K562 (cell line): ENCODE measurements around the gene APC. TPM values are rescaled to one million over a fixed set of nuclear protein-coding genes. Genes with fewer than 3 reads are reported as not detected.
A peak's percentile ranks its signal among the peaks of the same experiment; 100 is the strongest.

Source experiments
- HDAC8 ChIP-seq: fragments of 450-650 bp; IDR thresholded peaks from 2 replicates; pipeline ENCODE4 v1.6.1; 2016; ENCODE audit warnings: mild to moderate bottlenecking, missing genetic modification characterization, moderate library complexity, missing compliant biosample characterization
- IFI16 ChIP-seq: fragments of 250-450 bp; sonication (Bioruptor Pico); IDR thresholded peaks from 2 replicates; pipeline ENCODE4 v2.1.2; 2022; ENCODE audit warnings: mild to moderate bottlenecking, inconsistent platforms
- MAX ChIP-seq: sonication (generic); formaldehyde crosslinking; IDR thresholded peaks from 2 replicates; pipeline ENCODE4 v1.9.0; 2022; ENCODE audit warnings: mild to moderate bottlenecking, missing genetic modification reagents
- NFIX ChIP-seq: fragments of 250-450 bp; sonication (Bioruptor Pico); IDR thresholded peaks from 2 replicates; pipeline ENCODE4 v1.4.0; 2020; ENCODE audit warnings: low read depth, mild to moderate bottlenecking, moderate library complexity
- RB1 ChIP-seq: fragments of 450-650 bp; IDR thresholded peaks from 2 replicates; pipeline ENCODE4 v1.6.1; 2017; ENCODE audit warnings: low read depth, mild to moderate bottlenecking
- STAG1 ChIP-seq: sonication (generic); formaldehyde crosslinking; IDR thresholded peaks from 2 replicates; pipeline ENCODE4 v1.5.0; 2020; ENCODE audit warnings: missing genetic modification reagents, borderline replicate concordance
- TOE1 ChIP-seq, 2 experiments: fragments of 450-650 bp in 1 of 2; sonication (generic) in 1 of 2; formaldehyde crosslinking in 1 of 2; IDR thresholded peaks; 2 replicates each; pipeline versions ENCODE4 v1.7.1 to v1.8.0; 2016 to 2022; ENCODE audit warnings: borderline replicate concordance in 2 of 2, mild to moderate bottlenecking in 2 of 2, antibody characterized with exemption in 1 of 2, inconsistent platforms in 1 of 2, low read depth in 1 of 2, missing genetic modification reagents in 1 of 2, moderate library complexity in 1 of 2
- U2AF2 ChIP-seq: fragments of 200-400 bp; formaldehyde crosslinking; optimal IDR thresholded peaks from 2 replicates; pipeline ENCODE3; 2017; ENCODE audit warnings: low read depth, mild to moderate bottlenecking, low read length
- ZBTB11 ChIP-seq, 3 experiments: fragments of 200-800 bp in 1 of 3; fragments of 250-450 bp in 1 of 3; fragments of 450-650 bp in 1 of 3; sonication (Bioruptor Pico) in 1 of 3; sonication (Bioruptor generic) in 1 of 3; formaldehyde crosslinking in 1 of 3; IDR thresholded peaks; 2 replicates each; pipeline versions ENCODE4 v1.6.1 to v1.8.0; 2016 to 2022; ENCODE audit warnings: mild to moderate bottlenecking in 2 of 3, missing genetic modification characterization in 2 of 3, missing compliant biosample characterization in 1 of 3, moderate library complexity in 1 of 3
- ZBTB7A ChIP-seq: IDR thresholded peaks from 2 replicates; pipeline ENCODE4 v1.6.1; 2011; ENCODE audit warnings: low read depth, mild to moderate bottlenecking, low read length, moderate library complexity, borderline replicate concordance; ENCODE audit not compliant: control insufficient read depth
- ZMIZ1 ChIP-seq, 2 experiments: fragments of 150-350 bp in 1 of 2; IDR thresholded peaks; 2 replicates each; pipeline ENCODE4 v1.6.1; 2012 to 2016; ENCODE audit warnings: low read depth in 2 of 2, low read length in 2 of 2, mild to moderate bottlenecking in 1 of 2, moderate library complexity in 1 of 2
- ZNF121 ChIP-seq: sonication (generic); formaldehyde crosslinking; conservative IDR thresholded peaks from 2 replicates; pipeline ENCODE4 v1.8.0; 2022; ENCODE audit warnings: missing genetic modification reagents
- ZNF165 ChIP-seq: fragments of 250-450 bp; sonication (Bioruptor Pico); IDR thresholded peaks from 2 replicates; pipeline ENCODE4 v1.4.0; 2020; ENCODE audit warnings: borderline replicate concordance
- ZNF175 ChIP-seq: fragments of 200-800 bp; sonication (Bioruptor generic); IDR thresholded peaks from 2 replicates; pipeline ENCODE4 v1.6.1; 2016; ENCODE audit warnings: low read depth, mild to moderate bottlenecking, missing genetic modification characterization, missing compliant biosample characterization
- ZNF444 ChIP-seq: fragments of 250-450 bp; sonication (Bioruptor Pico); IDR thresholded peaks from 2 replicates; pipeline ENCODE4 v1.4.0; 2020; ENCODE audit warnings: mild to moderate bottlenecking, moderate library complexity
- ZNF586 ChIP-seq: fragments of 450-650 bp; formaldehyde crosslinking; conservative IDR thresholded peaks from 2 replicates; pipeline ENCODE4 v1.4.0; 2020; ENCODE audit warnings: mild to moderate bottlenecking, moderate library complexity
- ZNF695 ChIP-seq: fragments of 450-650 bp; formaldehyde crosslinking; IDR thresholded peaks from 2 replicates; pipeline ENCODE4 v1.4.0; 2020; ENCODE audit warnings: mild to moderate bottlenecking, moderate library complexity
- ZNF778 ChIP-seq: fragments of 450-650 bp; formaldehyde crosslinking; IDR thresholded peaks from 2 replicates; pipeline ENCODE4 v1.4.0; 2020; ENCODE audit warnings: mild to moderate bottlenecking, moderate library complexity
- polyA plus RNA-seq, 8 experiments: library from polyadenylated mRNA; depleted of rRNA in 4 of 8; stranded (reverse) in 5 of 8; unstranded in 3 of 8; fragments of >200 nt; fragmentation: Nextera tagmentation in 2 of 8; fragmentation: Illumina TruSeq in 1 of 8; extraction: Ambion mirVana in 2 of 8; extraction: Trizol in 1 of 8; gene quantifications; 2 replicates each; pipeline versions ENCODE4 v1.2.1 to v1.2.3, GENCODE V29; 2011 to 2014; ENCODE audit warnings: inconsistent platforms in 1 of 8, missing spikeins in 1 of 8
- total RNA-seq, 7 experiments: library from RNA; depleted of rRNA in 6 of 7; stranded (reverse); fragments of >200 nt in 6 of 7; fragmentation: Illumina TruSeq in 2 of 7; extraction: Trizol in 2 of 7; gene quantifications; 2 replicates each; pipeline versions ENCODE4 v1.2.1 to v1.2.3, GENCODE V29; 2011 to 2021; ENCODE audit warnings: low replicate concordance in 1 of 7

The APC gene
- total and polyA plus RNA-seq, 9 of the 15 experiments (the other 6 are each of a cell fraction or from before 2014, with no cell fraction given): 5.7 to 29.5 (median 15.4) TPM

GRCh38 chr5:112707187-112708102 is 30.2 kb upstream of the APC start (continued):
- no peak for TF ChIP-seq ZMIZ1 (IDR thresholded peaks at IDR 0.05; ENCODE audit: low read depth in 2 of 2, low read length in 2 of 2)
- 0 out of 6 replicates have a peak, but pooled peaks of 1 of the 3 experiments have one; percentile 23 for TF ChIP-seq ZBTB11 (CRISPR knock-in tag; IDR thresholded peaks at IDR 0.05)
- TF ChIP-seq ZNF175: no peak
- no peak for TF ChIP-seq HDAC8
- TF ChIP-seq ZNF695 (CRISPR knock-in tag): no peak
- no peak for TF ChIP-seq IFI16 (CRISPR knock-in tag)
- peak; percentile 53; the same call in 1 of the 2 replicates for TF ChIP-seq TOE1 (IDR thresholded peaks at IDR 0.05; ENCODE audit: borderline replicate concordance)
- no peak for TF ChIP-seq TOE1 (CRISPR knock-in tag; IDR thresholded peaks at IDR 0.05; ENCODE audit: borderline replicate concordance, low read depth)
- TF ChIP-seq ZNF444 (CRISPR knock-in tag): no peak
- peak; percentile 30; the same call in 1 of the 2 replicates for TF ChIP-seq ZBTB7A
- no peak for TF ChIP-seq STAG1
- TF ChIP-seq MAX (CRISPR knock-in tag): 0 out of 2 replicates have a peak, but pooled peaks have one; percentile 16
- TF ChIP-seq RB1: peak; percentile 62; the same call in 1 of the 2 replicates
- TF ChIP-seq ZNF165 (CRISPR knock-in tag): no peak
- TF ChIP-seq ZNF121: no peak
- no peak for TF ChIP-seq ZNF778 (CRISPR knock-in tag)
- no peak for TF ChIP-seq U2AF2
- no peak for TF ChIP-seq ZNF586 (CRISPR knock-in tag)
- no peak for TF ChIP-seq NFIX
